Muscle layer of colon (tissue), 2 donors: Measurements from ENCODE around the gene SFXN4.
"Not testable (repeated sequence)": the region's sequence is repeated elsewhere in the genome, so short reads cannot be mapped to it uniquely, and the experiment has no call there.

Experiments
- H3K27ac ChIP-seq: one replicate; pipeline ENCODE4 v1.7.0; 2013; ENCODE audit warnings: low read depth, mild to moderate bottlenecking, low read length, moderate library complexity
- H3K27me3 ChIP-seq, 2 donors: one replicate each; pipeline ENCODE4 v1.7.0; 2013; ENCODE audit warnings: low read length in 2 of 2, mild to moderate bottlenecking in 2 of 2; ENCODE audit not compliant: insufficient read depth in 2 of 2, control insufficient read depth in 1 of 2
- H3K36me3 ChIP-seq: one replicate; pipeline ENCODE4 v1.7.0; 2013; ENCODE audit warnings: mild to moderate bottlenecking, low read length; ENCODE audit not compliant: insufficient read depth
- H3K4me1 ChIP-seq: one replicate; pipeline ENCODE4 v1.7.0; 2013; ENCODE audit warnings: mild to moderate bottlenecking, low read length; ENCODE audit not compliant: insufficient read depth
- H3K4me3 ChIP-seq, 2 donors: one replicate each; pipeline ENCODE4 v1.7.0; 2013; ENCODE audit warnings: low read length in 2 of 2, low read depth in 1 of 2, mild to moderate bottlenecking in 1 of 2, moderate library complexity in 1 of 2
- H3K9ac ChIP-seq: one replicate; pipeline ENCODE4 v1.7.0; 2013; ENCODE audit warnings: low read length
- H3K9me3 ChIP-seq: one replicate; pipeline ENCODE4 v1.7.0; 2013; ENCODE audit warnings: mild to moderate bottlenecking, low read length
- donor health status: abdominal sarcoma.
- donor health status: Adenocarcinoma of cecum.

The SFXN4 gene

GRCh38 chr10:119138346-119139306 is 26.9 kb downstream of the SFXN4 start:
- Histone ChIP-seq H3K4me3 (no peak overlapping the region), H3K4me1 (no peaks in the 10 kb centered on the region), H3K9me3 (no peaks in the 10 kb centered on the region), H3K27me3 (no peaks in the 10 kb centered on the region), H3K36me3 (peaks cover 7% of the 10 kb centered on the region), H3K27ac (no peak overlapping the region), H3K9ac (no peak overlapping the region)

GRCh38 chr10:119137878-119138277 is 27.6 kb downstream of the SFXN4 start:
- H3K4me1 ChIP-seq, H3K27ac ChIP-seq, H3K4me3 ChIP-seq, H3K9ac ChIP-seq, H3K27me3 ChIP-seq, H3K9me3 ChIP-seq: not testable (repeated sequence)
- H3K36me3 ChIP-seq, result peaks cover 15% of the 10 kb centered on the region

DNA sequence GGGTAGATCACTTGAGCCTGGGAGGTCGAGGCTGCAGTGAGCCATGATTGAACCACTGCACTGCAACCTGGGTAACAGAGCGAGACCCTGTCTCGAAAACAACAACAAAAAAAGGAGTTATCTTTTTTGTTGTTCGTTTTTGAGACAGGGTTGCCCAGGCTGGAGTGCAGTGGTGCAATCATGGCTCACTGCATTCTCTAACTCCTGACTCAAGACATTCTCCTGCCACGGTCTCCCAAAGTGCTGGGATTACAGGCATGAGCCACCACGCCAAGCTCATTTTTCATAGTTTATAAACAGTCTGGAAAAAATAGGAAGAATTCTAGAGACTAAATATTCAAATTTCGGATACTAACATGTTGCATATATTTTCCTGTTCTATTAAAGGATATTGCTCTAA is 29.4 kb downstream of the SFXN4 start:
- peaks cover 24% of the 10 kb centered on the region for H3K36me3 ChIP-seq
- H3K4me3 ChIP-seq, result no peak overlapping the region
- no peak overlapping the region for H3K27ac ChIP-seq
- no peaks in the 10 kb centered on the region for H3K4me1 ChIP-seq
- H3K9ac ChIP-seq, result no peak overlapping the region
- no peaks in the 10 kb centered on the region for H3K9me3 ChIP-seq
- no peaks in the 10 kb centered on the region for H3K27me3 ChIP-seq

- peaks cover 29% of the 10 kb centered on the region for H3K36me3 ChIP-seq
- H3K9me3 ChIP-seq, result no peaks in the 10 kb centered on the region
- H3K4me1 ChIP-seq, result no peaks in the 10 kb centered on the region
- no peaks in the 10 kb centered on the region for H3K27me3 ChIP-seq
- no peak overlapping the region for H3K27ac ChIP-seq
- H3K9ac ChIP-seq, result no peak overlapping the region
- no peak overlapping the region for H3K4me3 ChIP-seq
These were observed 30.0 kb downstream of the SFXN4 start for GRCh38 chr10:119135513-119135881.

DNA sequence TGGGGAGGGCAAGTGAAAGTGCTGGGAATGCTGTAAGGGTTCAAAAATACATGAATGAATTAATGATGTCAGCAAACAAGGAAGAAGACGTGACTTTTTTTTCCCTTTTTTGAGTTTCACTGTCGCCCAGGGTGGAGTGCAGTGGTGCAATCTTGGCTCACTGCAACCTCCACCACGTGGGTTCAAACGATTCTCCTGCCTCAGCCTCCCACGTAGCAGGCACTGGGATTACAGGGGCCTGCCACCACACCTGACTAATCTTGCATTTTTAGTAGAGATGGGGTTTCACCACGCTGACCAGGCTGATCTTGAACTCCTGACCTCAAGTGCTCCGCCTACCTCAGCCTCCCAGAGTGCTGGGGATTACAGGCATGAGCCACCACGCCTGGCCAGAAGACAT is 31.6 kb downstream of the SFXN4 start:
- Histone ChIP-seq H3K4me3 (no peak overlapping the region), H3K4me1 (no peaks in the 10 kb centered on the region), H3K27me3 (no peaks in the 10 kb centered on the region), H3K9ac (no peak overlapping the region), H3K27ac (no peak overlapping the region), H3K36me3 (peaks cover 44% of the 10 kb centered on the region), H3K9me3 (no peaks in the 10 kb centered on the region)

DNA sequence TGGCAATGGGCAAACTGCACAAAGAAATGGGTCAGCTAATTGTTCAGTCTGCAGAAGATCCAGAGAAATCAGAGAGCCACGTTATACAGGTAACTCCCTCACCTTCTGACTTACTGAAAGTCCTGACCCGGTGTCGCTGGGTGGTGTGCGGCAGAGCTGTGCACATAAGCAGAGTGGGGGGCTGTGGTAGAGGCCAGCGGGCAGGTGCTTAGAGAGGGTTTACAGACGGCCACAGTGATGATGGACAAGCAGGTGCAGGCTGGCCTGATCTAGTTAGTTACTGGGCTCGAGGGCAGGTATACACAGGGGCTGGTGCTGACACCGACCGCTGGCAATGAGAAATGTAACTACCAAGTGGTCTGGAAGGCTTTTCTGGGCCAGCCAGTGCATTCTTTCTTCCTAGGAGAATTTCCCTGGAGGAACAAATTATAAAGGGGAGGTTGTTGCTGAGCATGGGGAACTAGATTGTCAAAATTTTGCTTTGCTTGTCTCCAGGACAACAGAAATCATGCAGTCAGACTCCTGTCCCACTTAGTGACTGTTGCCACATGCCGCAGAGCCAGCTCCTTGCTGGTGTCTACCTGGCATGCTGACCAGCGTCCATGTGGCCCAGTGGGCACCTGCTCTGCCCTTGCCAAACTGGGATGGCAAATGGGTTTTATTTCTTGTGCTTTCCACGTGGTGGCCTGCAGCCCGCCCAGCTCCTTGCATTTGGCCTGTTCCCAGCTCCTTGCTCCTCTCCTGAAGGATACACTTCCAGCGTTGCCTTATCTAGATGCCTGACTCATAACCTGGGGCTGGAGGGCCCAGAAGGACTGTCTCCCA is 32.8 kb downstream of the SFXN4 start:
- H3K9me3 ChIP-seq, result no peaks in the 10 kb centered on the region
- H3K9ac ChIP-seq, result no peak overlapping the region
- H3K27me3 ChIP-seq, result no peaks in the 10 kb centered on the region
- H3K27ac ChIP-seq, result no peak overlapping the region
- no peaks in the 10 kb centered on the region for H3K4me1 ChIP-seq
- H3K36me3 ChIP-seq, result peaks cover 50% of the 10 kb centered on the region
- H3K4me3 ChIP-seq, result no peak overlapping the region

- H3K27me3 ChIP-seq, result no peaks in the 10 kb centered on the region
- H3K27ac ChIP-seq, result peak overlapping the region; percentile 52
- H3K9me3 ChIP-seq, result no peaks in the 10 kb centered on the region
- peaks cover 50% of the 10 kb centered on the region for H3K36me3 ChIP-seq
- peak overlapping the region in 1 of 2 donors; percentile 43 for H3K4me3 ChIP-seq
- no peak overlapping the region for H3K9ac ChIP-seq
- no peaks in the 10 kb centered on the region for H3K4me1 ChIP-seq
These were observed 33.8 kb downstream of the SFXN4 start for GRCh38 chr10:119131512-119132240.

DNA sequence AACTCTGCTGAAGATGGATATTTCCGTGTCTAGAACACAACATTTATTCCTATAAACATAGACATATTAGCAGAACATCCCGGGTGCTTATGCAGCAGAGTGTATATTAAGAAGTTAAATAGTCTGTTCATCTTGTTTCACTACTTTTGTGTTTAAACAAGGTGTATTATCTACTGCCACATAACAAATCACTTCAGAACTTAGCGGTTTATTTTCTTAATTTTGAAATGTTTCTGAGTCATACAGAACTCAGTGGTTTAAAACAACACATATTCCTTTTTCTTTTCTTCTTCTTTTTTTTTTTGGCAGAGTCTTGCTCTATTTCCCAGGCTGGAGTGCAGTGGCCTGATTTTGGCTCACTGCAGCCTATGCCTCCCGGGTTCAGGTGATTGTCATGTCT is 35.8 kb downstream of the SFXN4 start:
- H3K4me3 ChIP-seq, result no peak overlapping the region
- H3K36me3 ChIP-seq, result peaks cover 55% of the 10 kb centered on the region
- no peaks in the 10 kb centered on the region for H3K4me1 ChIP-seq
- H3K27me3 ChIP-seq, result no peaks in the 10 kb centered on the region
- H3K27ac ChIP-seq, result no peak overlapping the region
- H3K9me3 ChIP-seq, result no peaks in the 10 kb centered on the region
- H3K9ac ChIP-seq, result no peak overlapping the region

GRCh38 chr10:119125942-119126341 is 39.6 kb downstream of the SFXN4 start:
- Histone ChIP-seq H3K27me3 (no peaks in the 10 kb centered on the region), H3K27ac (no peak overlapping the region), H3K4me3 (no peak overlapping the region), H3K9ac (no peak overlapping the region), H3K4me1 (no peaks in the 10 kb centered on the region), H3K9me3 (no peaks in the 10 kb centered on the region), H3K36me3 (peaks cover 45% of the 10 kb centered on the region)

DNA sequence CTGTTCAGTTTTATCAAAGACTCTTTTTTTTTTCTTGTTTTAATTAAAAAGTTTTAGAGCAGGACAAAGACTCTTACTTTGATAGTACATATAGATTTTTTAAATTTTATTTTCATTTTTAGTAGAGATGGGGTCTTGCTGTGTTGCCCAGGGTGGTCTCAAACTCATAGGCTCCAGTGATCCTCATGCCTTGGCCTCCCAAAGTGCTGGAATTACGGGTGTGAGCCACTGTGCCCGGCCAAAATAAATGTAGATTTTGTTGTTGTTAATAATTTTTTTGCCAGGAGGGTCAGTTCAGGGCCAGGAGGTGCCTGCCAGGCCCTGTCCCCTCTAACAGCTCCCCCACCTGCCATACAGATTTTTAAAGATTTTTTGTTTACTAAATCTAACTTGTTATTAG is 44.6 kb downstream of the SFXN4 start:
- Histone ChIP-seq H3K27ac (no peak overlapping the region), H3K36me3 (peaks cover 30% of the 10 kb centered on the region), H3K9me3 (no peaks in the 10 kb centered on the region), H3K4me1 (no peaks in the 10 kb centered on the region), H3K9ac (no peak overlapping the region), H3K27me3 (no peaks in the 10 kb centered on the region), H3K4me3 (no peak overlapping the region)

DNA sequence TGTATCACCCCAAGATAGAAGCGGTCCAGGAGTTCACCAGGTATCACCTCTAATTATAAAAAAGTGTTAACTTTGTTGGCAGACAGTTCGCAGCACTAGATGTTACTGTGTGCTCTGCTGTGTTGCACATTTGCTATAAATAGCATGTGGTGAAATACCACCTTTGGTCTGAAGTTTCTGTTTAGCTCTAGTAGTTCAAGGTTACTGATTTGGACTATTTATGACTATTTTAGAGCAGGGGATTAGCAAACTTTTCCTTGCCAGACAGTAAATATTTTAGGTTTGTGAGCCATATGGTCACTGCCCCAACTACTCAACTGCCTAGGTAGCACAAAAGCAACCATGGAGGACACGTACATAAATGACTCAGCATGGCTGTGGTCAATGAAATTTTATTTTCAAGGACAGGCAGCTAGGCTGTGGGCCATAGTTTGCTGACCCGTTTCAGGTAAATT is 45.1 kb downstream of the SFXN4 start:
- Histone ChIP-seq H3K9ac (no peak overlapping the region), H3K27me3 (no peaks in the 10 kb centered on the region), H3K9me3 (no peaks in the 10 kb centered on the region), H3K36me3 (peaks cover 28% of the 10 kb centered on the region), H3K4me1 (no peaks in the 10 kb centered on the region), H3K4me3 (no peak overlapping the region), H3K27ac (no peak overlapping the region)
